HepG2 (cell line): ENCODE measurements around the gene USP28. TPM values are rescaled to one million over a fixed set of nuclear protein-coding genes. Genes with fewer than 3 reads are reported as not detected.

Experiments
- AKNA ChIP-seq: sonication (generic); formaldehyde crosslinking; IDR thresholded peaks from 2 replicates; pipeline ENCODE4 v1.4.0; 2020; ENCODE audit warnings: missing genetic modification reagents, borderline replicate concordance
- ATRX ChIP-seq: sonication (generic); formaldehyde crosslinking; IDR thresholded peaks from 2 replicates; pipeline ENCODE4 v1.4.0; 2020; ENCODE audit warnings: missing genetic modification reagents, borderline replicate concordance
- GATAD1 ChIP-seq: IDR thresholded peaks from 2 replicates; pipeline ENCODE4 v1.6.1; 2016; ENCODE audit warnings: missing genetic modification reagents, missing compliant biosample characterization
- GLMP ChIP-seq: sonication (generic); formaldehyde crosslinking; IDR thresholded peaks from 2 replicates; pipeline ENCODE4 v1.9.0; 2021; ENCODE audit warnings: missing genetic modification reagents, mild to moderate bottlenecking, borderline replicate concordance
- MATR3 ChIP-seq: sonication (generic); formaldehyde crosslinking; IDR thresholded peaks from 2 replicates; pipeline ENCODE4 v1.4.0; 2020; ENCODE audit warnings: missing genetic modification reagents
- RBM22 ChIP-seq: fragments of 200-400 bp; formaldehyde crosslinking; optimal IDR thresholded peaks from 2 replicates; pipeline ENCODE3; 2017; ENCODE audit warnings: mild to moderate bottlenecking, low read length, moderate library complexity
- SOX5 ChIP-seq: IDR thresholded peaks from 2 replicates; pipeline ENCODE4 v1.6.1; 2016; ENCODE audit warnings: borderline replicate concordance
- SRF ChIP-seq: IDR thresholded peaks from 2 replicates; pipeline ENCODE4 v1.6.1; 2011; ENCODE audit warnings: mild to moderate bottlenecking, low read depth, low read length, moderate library complexity
- ZNF20 ChIP-seq: sonication (generic); formaldehyde crosslinking; IDR thresholded peaks from 2 replicates; pipeline ENCODE4 v1.4.0; 2020; ENCODE audit warnings: mild to moderate bottlenecking, moderate library complexity, missing genetic modification reagents
- ZNF207 ChIP-seq: fragments of 450-650 bp; IDR thresholded peaks from 2 replicates; pipeline ENCODE4 v1.6.1; 2016; ENCODE audit warnings: antibody characterized with exemption, borderline replicate concordance
- polyA plus RNA-seq, 8 experiments: library from polyadenylated mRNA; depleted of rRNA in 3 of 8; stranded (reverse) in 7 of 8; unstranded in 1 of 8; fragments of >200 nt; fragmentation: Illumina TruSeq in 4 of 8; extraction: Trizol in 4 of 8; gene quantifications; 2 replicates each; pipeline versions ENCODE4 v1.2.1 to v1.2.3, GENCODE V29; 2011 to 2016; ENCODE audit warnings: low read depth in 4 of 8, missing spikeins in 1 of 8, mixed read lengths in 1 of 8; ENCODE audit not compliant: insufficient read depth in 1 of 8
- total RNA-seq, 5 experiments: library from RNA; depleted of rRNA; stranded (reverse); fragments of >200 nt; fragmentation: Illumina TruSeq; extraction: Trizol; gene quantifications; 2 replicates each; pipeline ENCODE4 v1.2.3, GENCODE V29; 2016; ENCODE audit warnings: low read depth in 1 of 5

USP28 gene
- total and polyA plus RNA-seq, 2 of the 13 experiments (the other 11 are each of a cell fraction or from before 2014, with no cell fraction given): 29.6 to 34.3 TPM

GRCh38 chr11:113865873-113866272 lies 9.5 kb downstream of the USP28 start (continued):
- no peak for TF ChIP-seq ATRX (CRISPR knock-in tag)
- no peak for TF ChIP-seq MATR3 (CRISPR knock-in tag)
- TF ChIP-seq SOX5 (CRISPR knock-in tag): no peak
- no peak for TF ChIP-seq GATAD1 (CRISPR knock-in tag)
- no peak for TF ChIP-seq AKNA (CRISPR knock-in tag)
- TF ChIP-seq RBM22: no peak
- TF ChIP-seq ZNF20 (CRISPR knock-in tag): no peak
- no peak for TF ChIP-seq ZNF207
- no peak for TF ChIP-seq GLMP (CRISPR knock-in tag)
- TF ChIP-seq SRF: no peak
